ENCODE results near the gene TPRG1.

TPRG1 gene

GRCh38 chr3:189148081-189148507 is 23.7 kb upstream of the TPRG1 start:
- no peaks in the 10 kb centered on the region for H3K4me1 Mint-ChIP-seq
- H3K9me3 Mint-ChIP-seq: no peaks in the 10 kb centered on the region
- peaks cover 27% of the 10 kb centered on the region for H3K27me3 Mint-ChIP-seq
- ATAC-seq: no peak
- H3K36me3 Mint-ChIP-seq: no peaks in the 10 kb centered on the region
- H3K4me3 Mint-ChIP-seq: no peak overlapping the region
- no peak overlapping the region for H3K27ac Mint-ChIP-seq

GRCh38 chr3:189149203-189149602 is 22.6 kb upstream of the TPRG1 start:
- Mint-ChIP-seq H3K36me3 (no peaks in the 10 kb centered on the region), H3K27me3 (peaks cover 36% of the 10 kb centered on the region), H3K4me1 (no peaks in the 10 kb centered on the region), H3K4me3 (no peak overlapping the region), H3K9me3 (no peaks in the 10 kb centered on the region), H3K27ac (no peak overlapping the region)
- no peak for ATAC-seq

GRCh38 chr3:189157232-189158007 is 14.4 kb upstream of the TPRG1 start:
- Mint-ChIP-seq H3K4me1 (no peaks in the 10 kb centered on the region), H3K4me3 (no peak overlapping the region), H3K36me3 (no peaks in the 10 kb centered on the region), H3K27me3 (peaks cover 69% of the 10 kb centered on the region), H3K27ac (no peak overlapping the region), H3K9me3 (no peaks in the 10 kb centered on the region)
- ATAC-seq: no peak

DNA sequence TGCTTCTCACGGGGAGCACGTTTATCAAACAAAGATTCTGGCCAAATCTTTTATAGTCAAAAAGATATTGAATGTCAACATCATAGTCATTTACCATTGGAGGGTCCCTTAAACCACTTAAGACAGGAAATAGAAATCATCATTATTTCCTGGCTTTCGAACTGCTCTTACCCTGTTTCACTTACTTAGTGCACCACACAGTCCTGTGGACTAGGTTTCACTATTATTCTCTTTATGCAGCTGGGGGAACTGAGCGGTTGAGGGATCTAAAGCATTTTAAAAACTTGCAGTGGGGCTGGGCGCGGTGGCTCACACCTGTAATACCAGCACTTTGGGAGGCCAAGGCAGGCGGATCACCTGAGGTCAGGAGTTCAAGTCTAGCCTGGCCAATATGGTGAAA is 13.7 kb upstream of the TPRG1 start:
- Mint-ChIP-seq H3K9me3 (no peaks in the 10 kb centered on the region), H3K4me3 (no peak overlapping the region), H3K4me1 (no peaks in the 10 kb centered on the region), H3K36me3 (no peaks in the 10 kb centered on the region), H3K27me3 (peaks cover 69% of the 10 kb centered on the region), H3K27ac (no peak overlapping the region)
- no peak for ATAC-seq

DNA sequence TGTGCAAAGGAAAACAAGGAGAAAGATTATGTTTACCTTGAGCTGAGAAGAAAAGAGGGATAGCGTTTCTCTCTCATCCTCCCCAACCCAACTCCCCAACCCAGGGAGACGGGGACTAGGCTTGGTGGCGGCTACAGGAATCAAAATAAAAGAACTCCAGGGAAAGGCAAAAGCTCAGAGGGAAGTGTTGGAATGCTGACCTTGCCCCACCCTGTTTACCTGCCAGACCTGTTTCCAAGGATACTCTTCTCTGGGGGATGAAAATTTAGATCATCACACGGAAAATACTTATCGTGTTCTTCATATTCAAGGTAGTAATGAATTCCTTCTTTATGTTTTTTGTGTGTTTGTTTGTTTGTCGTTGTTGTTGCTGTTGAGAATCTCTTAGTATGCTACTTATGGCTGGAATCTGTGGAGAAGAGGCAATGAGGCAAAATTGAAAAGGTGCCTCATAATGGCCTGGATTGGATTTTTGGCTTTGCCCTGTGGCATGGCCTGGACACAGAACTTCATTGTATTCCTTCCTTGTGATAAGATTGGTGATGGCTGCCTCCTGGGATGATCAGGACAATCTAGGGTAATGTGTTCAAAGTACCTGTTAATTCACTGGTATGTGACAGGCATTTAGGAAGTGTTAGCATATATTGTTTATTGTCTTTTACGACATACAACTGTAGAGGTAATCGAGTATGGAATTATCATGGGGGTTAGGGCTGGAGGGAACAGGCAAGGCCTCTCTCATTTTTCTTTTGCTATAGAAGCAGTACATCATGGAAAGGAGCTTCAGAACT is 11.1 kb upstream of the TPRG1 start:
- H3K27me3 Mint-ChIP-seq: peaks cover 43% of the 10 kb centered on the region
- ATAC-seq: no peak
- H3K4me3 Mint-ChIP-seq: no peak overlapping the region
- no peaks in the 10 kb centered on the region for H3K4me1 Mint-ChIP-seq
- H3K9me3 Mint-ChIP-seq: no peaks in the 10 kb centered on the region
- no peak overlapping the region for H3K27ac Mint-ChIP-seq
- H3K36me3 Mint-ChIP-seq: no peaks in the 10 kb centered on the region

GRCh38 chr3:189165092-189165612 is 6.6 kb upstream of the TPRG1 start:
- Mint-ChIP-seq H3K4me1 (no peaks in the 10 kb centered on the region), H3K27me3 (peaks cover 10% of the 10 kb centered on the region), H3K27ac (no peak overlapping the region), H3K9me3 (no peaks in the 10 kb centered on the region), H3K4me3 (no peak overlapping the region), H3K36me3 (no peaks in the 10 kb centered on the region)
- no peak for ATAC-seq

DNA sequence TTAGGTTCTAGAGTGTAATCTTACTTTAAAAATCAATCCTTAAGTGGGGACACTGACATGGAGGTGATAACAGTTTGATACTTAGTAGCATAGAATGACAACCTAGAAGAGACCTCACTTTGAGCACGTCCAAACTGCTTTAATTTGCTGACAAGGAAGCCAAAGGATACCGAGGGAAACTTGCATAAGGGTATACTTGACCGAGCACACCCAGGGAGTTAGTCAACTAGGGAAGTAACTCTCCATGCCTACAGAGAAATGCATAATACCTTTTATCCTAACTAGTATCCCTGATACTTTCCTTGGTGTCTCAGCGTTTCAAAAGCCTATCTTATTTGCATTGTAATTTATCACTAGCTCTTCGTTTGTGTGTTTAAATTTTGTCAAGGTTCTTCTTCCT is 5.5 kb upstream of the TPRG1 start:
- Mint-ChIP-seq H3K27me3 (no peaks in the 10 kb centered on the region), H3K9me3 (no peaks in the 10 kb centered on the region), H3K27ac (no peak overlapping the region), H3K4me3 (no peak overlapping the region), H3K36me3 (no peaks in the 10 kb centered on the region), H3K4me1 (no peaks in the 10 kb centered on the region)
- ATAC-seq: no peak

- Mint-ChIP-seq H3K4me3 (no peak overlapping the region), H3K9me3 (no peaks in the 10 kb centered on the region), H3K4me1 (no peaks in the 10 kb centered on the region), H3K27ac (no peak overlapping the region), H3K27me3 (no peaks in the 10 kb centered on the region), H3K36me3 (no peaks in the 10 kb centered on the region)
- ATAC-seq: no peak
Measured at GRCh38 chr3:189167027-189167766, 4.6 kb upstream of the TPRG1 start.

GRCh38 chr3:189168711-189169110 is 3.1 kb upstream of the TPRG1 start:
- Mint-ChIP-seq H3K4me1 (no peaks in the 10 kb centered on the region), H3K36me3 (no peaks in the 10 kb centered on the region), H3K9me3 (no peaks in the 10 kb centered on the region), H3K27ac (no peak overlapping the region), H3K4me3 (no peak overlapping the region), H3K27me3 (no peaks in the 10 kb centered on the region)
- ATAC-seq: no peak

DNA sequence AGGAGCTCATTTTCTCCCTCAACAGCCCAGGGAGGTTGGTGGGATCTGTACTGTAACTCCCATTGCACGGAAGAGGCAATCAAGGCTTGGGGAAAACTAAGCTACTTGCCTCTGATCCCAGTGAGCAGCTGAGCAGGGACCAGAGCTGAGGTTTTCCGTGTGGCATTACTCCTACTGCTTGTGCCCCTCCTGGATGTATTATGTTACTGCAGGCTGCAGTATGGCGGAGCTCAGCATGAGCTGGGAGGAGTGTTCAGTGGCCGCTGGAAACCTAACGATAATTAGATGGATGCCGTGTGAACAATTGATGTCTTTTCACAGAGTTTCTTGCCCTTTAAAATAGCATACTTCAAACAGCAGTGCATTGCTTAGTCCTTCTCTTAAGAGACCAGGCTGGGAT is 2.0 kb upstream of the TPRG1 start:
- H3K27ac Mint-ChIP-seq: no peak overlapping the region

GRCh38 chr3:189170559-189170958 is 1.2 kb upstream of the TPRG1 start:
- no peaks in the 10 kb centered on the region for H3K4me1 Mint-ChIP-seq
- ATAC-seq: no peak
- no peaks in the 10 kb centered on the region for H3K36me3 Mint-ChIP-seq
- no peak overlapping the region for H3K4me3 Mint-ChIP-seq
- no peaks in the 10 kb centered on the region for H3K9me3 Mint-ChIP-seq
- no peak overlapping the region for H3K27ac Mint-ChIP-seq
- peaks cover 10% of the 10 kb centered on the region for H3K27me3 Mint-ChIP-seq

More for the DNA sequence above, 2.0 kb upstream of the TPRG1 start:
- H3K4me3 Mint-ChIP-seq: no peak overlapping the region
- no peaks in the 10 kb centered on the region for H3K36me3 Mint-ChIP-seq
- H3K9me3 Mint-ChIP-seq: no peaks in the 10 kb centered on the region
- no peak for ATAC-seq
- peaks cover 2% of the 10 kb centered on the region for H3K27me3 Mint-ChIP-seq
- H3K4me1 Mint-ChIP-seq: no peaks in the 10 kb centered on the region

GRCh38 chr3:189172668-189173419 is 1.1 kb downstream of the TPRG1 start:
- Mint-ChIP-seq H3K27ac (no peak overlapping the region), H3K9me3 (no peaks in the 10 kb centered on the region), H3K27me3 (peaks cover 29% of the 10 kb centered on the region), H3K4me3 (no peak overlapping the region), H3K36me3 (no peaks in the 10 kb centered on the region), H3K4me1 (no peaks in the 10 kb centered on the region)
- no peak for ATAC-seq

DNA sequence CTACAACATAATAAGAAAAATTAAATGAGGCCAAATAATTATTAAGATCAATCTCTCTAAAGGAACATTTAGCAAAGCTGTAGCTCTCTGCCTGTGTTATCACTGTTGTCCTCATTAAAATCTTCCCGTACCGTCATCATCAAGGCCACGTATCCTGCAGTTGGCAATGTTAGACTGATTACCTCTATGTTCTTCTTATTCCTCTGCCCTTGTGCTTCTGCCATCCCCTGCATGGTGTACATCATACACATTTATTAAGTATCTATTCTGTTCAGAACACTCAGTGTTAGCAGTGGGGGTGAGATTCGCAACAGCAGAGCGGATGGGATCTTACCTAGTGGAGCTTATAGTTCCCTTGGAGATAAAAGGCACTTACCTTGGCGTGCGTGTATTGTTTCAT is 12.8 kb downstream of the TPRG1 start:
- Mint-ChIP-seq H3K36me3 (peaks cover 5% of the 10 kb centered on the region), H3K27me3 (no peaks in the 10 kb centered on the region), H3K27ac (no peak overlapping the region), H3K9me3 (peaks cover 19% of the 10 kb centered on the region), H3K4me1 (no peaks in the 10 kb centered on the region), H3K4me3 (no peak overlapping the region)
- ATAC-seq: no peak

DNA sequence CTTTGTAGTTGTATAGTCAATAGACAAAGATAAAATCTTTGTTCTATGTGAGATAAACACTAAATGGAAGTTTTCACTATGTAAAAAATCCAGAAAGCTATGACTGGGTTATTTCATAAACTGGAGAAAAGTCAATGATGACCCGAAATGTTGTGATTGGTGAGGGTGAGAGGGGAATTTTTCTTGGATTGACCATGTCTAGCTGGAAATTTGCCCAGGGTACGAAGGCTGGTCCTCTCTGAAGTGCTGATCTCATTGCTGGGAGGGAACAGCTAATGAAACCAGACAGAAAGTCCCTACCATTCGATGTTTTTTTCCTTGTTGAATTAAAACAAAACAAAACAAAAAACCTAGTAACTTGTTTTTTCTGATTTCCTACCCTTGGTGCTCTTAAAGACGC is 14.3 kb downstream of the TPRG1 start:
- Mint-ChIP-seq H3K4me1 (no peaks in the 10 kb centered on the region), H3K4me3 (no peak overlapping the region), H3K27ac (no peak overlapping the region), H3K27me3 (peaks cover 2% of the 10 kb centered on the region), H3K9me3 (peaks cover 16% of the 10 kb centered on the region), H3K36me3 (peaks cover 5% of the 10 kb centered on the region)
- ATAC-seq: no peak

DNA sequence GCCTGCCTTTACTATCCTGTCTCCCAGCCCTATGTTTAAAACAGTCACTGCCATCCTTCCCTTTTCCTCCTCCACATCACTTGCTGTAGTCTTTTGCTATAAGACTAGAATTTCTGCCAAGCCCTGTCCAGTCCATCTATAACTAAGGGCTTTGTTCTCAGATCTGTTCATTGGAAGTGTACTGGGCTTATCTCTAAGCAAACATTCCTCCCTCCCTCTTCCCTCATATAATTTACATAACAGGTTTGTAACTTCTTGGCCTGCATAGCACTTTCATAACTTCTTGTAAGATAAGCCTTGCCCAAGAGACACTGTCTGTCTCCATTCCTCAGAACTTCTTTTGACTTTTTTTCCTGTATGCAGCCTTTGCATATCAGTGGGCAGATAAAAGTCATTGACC is 16.7 kb downstream of the TPRG1 start:
- Mint-ChIP-seq H3K27ac (no peak overlapping the region), H3K36me3 (no peaks in the 10 kb centered on the region), H3K9me3 (peaks cover 20% of the 10 kb centered on the region), H3K27me3 (peaks cover 12% of the 10 kb centered on the region), H3K4me1 (no peaks in the 10 kb centered on the region), H3K4me3 (no peak overlapping the region)
- ATAC-seq: peak; percentile 34

All from stimulated activated memory B cell treated with anti-CD40 and anti-IgM and Interleukin-4, amounts not matched to agents 10 μg/mL and 1 μg/mL and 100 μg/mL, for 72 hours (primary cell).